Activated B cell treated with CpG ODN at 0.5 μM for 24 hours (primary cell): ENCODE results near the gene GRM5. TPM values are rescaled to one million over a fixed set of nuclear protein-coding genes. Genes with fewer than 3 reads are reported as not detected.

ENCODE experiments used
- ATAC-seq: fragments of 200-7000 bp; cut with Tn5 transposase; one replicate; pipeline ENCODE4 v1.10.0; 2021; ENCODE audit warnings: low read depth, mild to moderate bottlenecking, moderate library complexity
- CTCF ChIA-PET: fragments of 350-600 bp; sonication (Branson Sonifier 250); formaldehyde crosslinking; loops from one replicate; lab custom pipeline; 2021; ENCODE audit warnings: antibody characterized with exemption; lab: Charles Lee
- POLR2A ChIA-PET: fragments of 350-600 bp; sonication (Branson Sonifier 250); formaldehyde crosslinking; loops from one replicate; lab custom pipeline; 2021; ENCODE audit warnings: antibody characterized with exemption; lab: Charles Lee
- DNase-seq: peaks from one replicate; pipeline ENCODE4 v3.0.0; 2022
- H3K27ac Mint-ChIP-seq: one replicate; pipeline ENCODE4 v1.8.0; 2020; ENCODE audit warnings: mixed read lengths
- H3K27me3 Mint-ChIP-seq: one replicate; pipeline ENCODE4 v1.8.0; 2021; ENCODE audit warnings: mixed read lengths
- H3K36me3 Mint-ChIP-seq: one replicate; pipeline ENCODE4 v1.8.0; 2021; ENCODE audit warnings: low read depth, mixed read lengths
- H3K4me1 Mint-ChIP-seq: one replicate; pipeline ENCODE4 v1.8.0; 2021; ENCODE audit warnings: mixed read lengths
- H3K4me3 Mint-ChIP-seq: one replicate; pipeline ENCODE4 v1.8.0; 2020; ENCODE audit warnings: mild to moderate bottlenecking, mixed read lengths
- H3K9me3 Mint-ChIP-seq: one replicate; pipeline ENCODE4 v1.8.0; 2020; ENCODE audit warnings: mixed read lengths
- intact Hi-C: fragments of 100-400 bp; cut with micrococcal nuclease; formaldehyde crosslinking; loops from one replicate; pipeline ENCODE4 v1.15.1; 2024
- total RNA-seq: library from RNA; stranded (reverse); gene quantifications from 2 replicates; pipeline ENCODE4 v1.2.3, GENCODE V29; 2022
- TF ChIP-seq, protein P1 (sequence below): fragments of 200-600 bp; IDR thresholded peaks from one replicate; pipeline ENCODE4 v1.8.0; 2022; ENCODE audit warnings: antibody characterized with exemption, mild to moderate bottlenecking

Gene GRM5
- total RNA-seq, 1 donor from 2014 or later, result not detected

DNA sequence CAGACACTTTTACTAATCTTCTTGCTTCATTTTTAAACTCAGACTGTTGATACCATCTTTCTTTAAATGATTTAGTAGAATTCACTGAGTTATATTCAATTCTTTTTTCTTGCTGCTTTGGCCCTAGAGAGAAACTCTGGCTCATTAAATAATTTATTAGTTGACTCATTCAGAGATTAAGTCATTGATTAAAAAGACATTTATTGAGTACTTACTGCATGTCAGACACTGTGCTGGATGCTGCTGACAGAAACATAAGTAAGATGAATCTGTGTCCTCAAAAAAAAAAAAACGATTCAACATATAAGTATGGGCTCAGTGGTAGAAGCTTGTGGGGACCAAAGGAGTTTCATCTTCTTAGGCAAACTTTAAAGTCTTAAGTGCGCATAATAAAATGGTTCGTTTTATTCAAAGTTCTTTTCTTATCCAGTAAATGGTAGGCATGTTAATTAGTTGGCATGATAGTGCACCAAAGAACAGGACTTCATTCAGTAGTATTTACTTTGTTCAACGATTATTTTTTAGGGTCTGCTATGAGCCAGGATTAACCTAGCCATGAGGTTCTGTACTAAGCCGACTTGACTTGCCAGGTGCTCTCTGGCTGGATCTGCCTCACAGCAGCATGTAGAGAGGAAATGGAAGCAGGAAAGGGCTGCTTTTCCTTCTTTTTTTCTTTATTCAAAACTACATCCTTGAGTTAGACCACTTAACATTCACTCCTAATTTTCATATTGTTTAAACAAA lies 447.3 kb downstream of the GRM5 start:
- POLR2A ChIA-PET, result no interaction called here
- ATAC-seq (no peak), DNase-seq (no peak)
- no peak overlapping the region for H3K27ac Mint-ChIP-seq
- H3K4me3 Mint-ChIP-seq, result no peak overlapping the region
- no peaks in the 10 kb centered on the region for H3K4me1 Mint-ChIP-seq
- CTCF ChIA-PET, result no interaction called here
- no peaks in the 10 kb centered on the region for H3K27me3 Mint-ChIP-seq
- no peaks in the 10 kb centered on the region for H3K9me3 Mint-ChIP-seq
- H3K36me3 Mint-ChIP-seq, result no peaks in the 10 kb centered on the region
- intact Hi-C loops, result no loop called here
- TF ChIP-seq, protein P1, sequence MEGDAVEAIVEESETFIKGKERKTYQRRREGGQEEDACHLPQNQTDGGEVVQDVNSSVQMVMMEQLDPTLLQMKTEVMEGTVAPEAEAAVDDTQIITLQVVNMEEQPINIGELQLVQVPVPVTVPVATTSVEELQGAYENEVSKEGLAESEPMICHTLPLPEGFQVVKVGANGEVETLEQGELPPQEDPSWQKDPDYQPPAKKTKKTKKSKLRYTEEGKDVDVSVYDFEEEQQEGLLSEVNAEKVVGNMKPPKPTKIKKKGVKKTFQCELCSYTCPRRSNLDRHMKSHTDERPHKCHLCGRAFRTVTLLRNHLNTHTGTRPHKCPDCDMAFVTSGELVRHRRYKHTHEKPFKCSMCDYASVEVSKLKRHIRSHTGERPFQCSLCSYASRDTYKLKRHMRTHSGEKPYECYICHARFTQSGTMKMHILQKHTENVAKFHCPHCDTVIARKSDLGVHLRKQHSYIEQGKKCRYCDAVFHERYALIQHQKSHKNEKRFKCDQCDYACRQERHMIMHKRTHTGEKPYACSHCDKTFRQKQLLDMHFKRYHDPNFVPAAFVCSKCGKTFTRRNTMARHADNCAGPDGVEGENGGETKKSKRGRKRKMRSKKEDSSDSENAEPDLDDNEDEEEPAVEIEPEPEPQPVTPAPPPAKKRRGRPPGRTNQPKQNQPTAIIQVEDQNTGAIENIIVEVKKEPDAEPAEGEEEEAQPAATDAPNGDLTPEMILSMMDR, result no peak

DNA sequence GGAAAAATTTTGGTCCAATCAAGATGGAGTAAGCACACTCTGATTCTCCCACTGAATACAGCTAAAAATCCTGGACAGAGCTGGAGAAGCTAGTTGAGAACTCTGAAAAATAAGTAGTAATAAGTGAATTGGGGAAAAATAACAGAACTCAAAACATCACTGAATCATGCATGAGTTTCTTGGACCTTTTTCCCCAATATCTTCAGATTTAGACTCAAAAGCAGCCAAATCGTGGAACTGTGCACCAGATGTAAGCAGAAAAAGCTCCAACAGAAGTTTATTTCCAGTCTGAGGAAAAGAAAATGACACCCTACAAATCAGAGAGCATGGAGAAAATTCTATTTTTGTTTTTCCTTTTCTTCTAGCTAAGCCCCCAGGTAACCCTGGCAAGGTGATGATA lies 448.6 kb downstream of the GRM5 start:
- H3K36me3 Mint-ChIP-seq, result no peaks in the 10 kb centered on the region
- intact Hi-C loops, result no loop called here
- no peaks in the 10 kb centered on the region for H3K4me1 Mint-ChIP-seq
- CTCF ChIA-PET, result no interaction called here
- H3K27me3 Mint-ChIP-seq, result no peaks in the 10 kb centered on the region
- POLR2A ChIA-PET, result no interaction called here
- H3K27ac Mint-ChIP-seq, result no peak overlapping the region
- ATAC-seq, result no peak
- no peak for DNase-seq
- no peaks in the 10 kb centered on the region for H3K9me3 Mint-ChIP-seq
- H3K4me3 Mint-ChIP-seq, result no peak overlapping the region
- TF ChIP-seq, protein P1, result no peak

DNA sequence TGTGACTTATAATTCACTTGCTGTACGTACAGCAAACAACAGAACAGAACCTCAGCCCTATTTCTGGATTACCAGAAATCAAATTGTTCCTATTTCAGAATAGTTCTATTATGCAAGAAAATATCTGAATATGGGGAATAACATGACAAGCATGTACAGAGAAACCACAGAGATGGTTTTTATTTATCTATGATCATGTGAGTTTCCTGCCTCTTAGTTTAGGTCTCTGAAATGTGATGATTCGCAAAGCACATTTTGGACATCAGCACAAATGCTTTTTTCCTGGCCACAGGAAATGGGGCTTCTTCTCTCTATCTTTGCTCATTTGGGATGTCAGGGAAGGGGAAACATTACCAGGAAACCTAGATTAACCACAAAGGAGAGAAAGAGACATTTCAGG lies 461.5 kb downstream of the GRM5 start:
- no peaks in the 10 kb centered on the region for H3K4me1 Mint-ChIP-seq
- ChIA-PET POLR2A (no interaction called here), CTCF (no interaction called here)
- TF ChIP-seq, protein P1, result no peak
- DNase-seq (no peak), ATAC-seq (no peak)
- no peaks in the 10 kb centered on the region for H3K9me3 Mint-ChIP-seq
- H3K27me3 Mint-ChIP-seq, result no peaks in the 10 kb centered on the region
- no peak overlapping the region for H3K4me3 Mint-ChIP-seq
- intact Hi-C loops, result no loop called here
- no peak overlapping the region for H3K27ac Mint-ChIP-seq
- no peaks in the 10 kb centered on the region for H3K36me3 Mint-ChIP-seq

DNA sequence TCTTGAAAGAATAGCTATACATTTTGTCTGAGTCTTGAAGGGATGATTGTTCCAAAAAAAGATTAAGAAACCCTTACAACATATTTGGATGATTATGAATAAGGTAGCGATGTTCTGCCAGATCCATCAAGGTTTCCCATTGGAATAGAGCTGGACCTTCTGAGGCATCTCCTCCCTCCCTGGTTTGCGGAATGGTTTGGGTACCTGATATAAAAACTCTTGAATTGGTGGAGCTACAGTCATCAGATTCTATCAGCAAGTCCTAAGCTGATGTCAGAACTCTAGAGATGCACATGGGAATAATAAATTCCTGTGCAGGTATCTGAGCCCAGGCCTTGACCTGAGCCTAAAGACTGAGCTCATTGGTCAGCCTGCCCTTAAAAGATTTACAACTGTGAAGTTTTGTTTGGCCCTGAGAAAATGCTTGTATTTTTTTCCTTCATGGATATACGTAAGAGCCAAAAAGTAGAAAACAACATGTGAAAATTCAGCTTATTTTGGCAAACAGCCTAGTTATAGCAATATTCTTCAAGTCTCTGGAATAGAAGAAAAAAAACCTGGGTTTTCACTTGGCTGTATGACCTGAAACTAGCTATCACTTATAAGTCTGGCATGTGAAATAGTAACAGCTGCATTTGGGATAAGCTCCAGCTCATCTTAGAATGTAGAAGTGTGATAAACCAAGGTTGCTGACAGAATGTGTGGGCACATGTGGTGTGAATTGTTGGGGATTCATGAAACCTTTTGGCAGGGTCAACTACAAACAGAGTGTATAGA lies 462.5 kb downstream of the GRM5 start:
- TF ChIP-seq, protein P1, result no peak
- POLR2A ChIA-PET, result no interaction called here
- intact Hi-C loops, result no loop called here
- Mint-ChIP-seq H3K4me1 (no peaks in the 10 kb centered on the region), H3K27me3 (no peaks in the 10 kb centered on the region), H3K4me3 (no peak overlapping the region), H3K36me3 (no peaks in the 10 kb centered on the region), H3K9me3 (no peaks in the 10 kb centered on the region), H3K27ac (no peak overlapping the region)
- no peak for DNase-seq
- no peak for ATAC-seq
- CTCF ChIA-PET, result no interaction called here

DNA sequence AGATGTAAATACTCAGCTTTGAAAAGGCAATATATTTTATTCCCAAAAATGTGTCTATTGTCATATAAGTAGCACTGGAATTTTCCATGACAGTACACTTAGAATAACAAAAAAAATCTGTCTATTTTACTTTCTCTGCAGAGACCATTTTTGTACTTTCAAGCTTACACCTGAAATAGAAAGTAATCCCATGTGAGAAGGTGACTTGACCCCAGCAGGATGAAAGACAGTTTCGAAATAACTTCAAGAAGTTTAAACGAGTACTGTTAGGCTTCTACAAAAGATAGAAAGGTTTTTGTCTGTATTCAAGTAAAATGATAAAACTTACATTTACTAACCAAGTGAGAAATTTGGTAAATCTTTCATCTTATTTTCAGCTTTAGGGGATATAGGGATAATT lies 468.4 kb downstream of the GRM5 start:
- no peaks in the 10 kb centered on the region for H3K36me3 Mint-ChIP-seq
- TF ChIP-seq, protein P1, result no peak
- intact Hi-C loops, result no loop called here
- H3K27me3 Mint-ChIP-seq, result no peaks in the 10 kb centered on the region
- ChIA-PET CTCF (no interaction called here), POLR2A (no interaction called here)
- H3K4me3 Mint-ChIP-seq, result no peak overlapping the region
- H3K4me1 Mint-ChIP-seq, result no peaks in the 10 kb centered on the region
- ATAC-seq (no peak), DNase-seq (no peak)
- H3K9me3 Mint-ChIP-seq, result no peaks in the 10 kb centered on the region
- H3K27ac Mint-ChIP-seq, result no peak overlapping the region
